A673 (cell line): ENCODE results near the gene KPTN. TPM values are rescaled to one million over a fixed set of nuclear protein-coding genes. Genes with fewer than 3 reads are reported as not detected.

Experiments used
- BruUV-seq: library from RNA; stranded (reverse); fragments of 400-500 nt; replicated peaks from 2 replicates; lab custom pipeline; 2021; lab: Mats Ljungman, UMichigan
- CTCF ChIA-PET: fragments of 300-600 bp; sonication (Branson Sonifier 250); formaldehyde crosslinking; loops from one replicate; lab custom pipeline; 2022; ENCODE audit warnings: antibody characterized with exemption; lab: Charles Lee
- POLR2A ChIA-PET: fragments of 300-600 bp; sonication (Branson Sonifier 250); formaldehyde crosslinking; loops from one replicate; lab custom pipeline; 2022; ENCODE audit warnings: antibody characterized with exemption; ENCODE audit not compliant: low non-redundant PET; lab: Charles Lee
- DNase-seq: peaks from one replicate; pipeline ENCODE4 v3.0.0-alpha.2; 2015; ENCODE audit warnings: low spot score
- H3K27ac ChIP-seq: fragments of 200-600 bp; sonication (generic); 2 replicates; pipeline ENCODE4 v1.5.1; 2016; ENCODE audit warnings: mixed run types, low read depth, mild to moderate bottlenecking, mixed read lengths, antibody characterized with exemption, low read length; ENCODE audit not compliant: poor library complexity, severe bottlenecking
- H3K27me3 ChIP-seq: fragments of 200-600 bp; sonication (generic); replicated peaks from 2 replicates; pipeline ENCODE4 v1.6.1; 2017; ENCODE audit warnings: mixed run types, low read depth, mild to moderate bottlenecking, mixed read lengths, antibody characterized with exemption, low read length; ENCODE audit not compliant: insufficient read depth, poor library complexity
- H3K36me3 ChIP-seq: fragments of 200-600 bp; sonication (generic); 2 replicates; pipeline ENCODE4 v1.6.1; 2016; ENCODE audit warnings: mixed run types, mild to moderate bottlenecking, mixed read lengths, antibody characterized with exemption, low read length; ENCODE audit not compliant: insufficient read depth, poor library complexity, severe bottlenecking
- H3K4me1 ChIP-seq: fragments of 200-600 bp; sonication (generic); 2 replicates; pipeline ENCODE4 v1.6.1; 2017; ENCODE audit warnings: mixed run types, mild to moderate bottlenecking, mixed read lengths, antibody characterized with exemption, low read length; ENCODE audit not compliant: insufficient read depth, poor library complexity, severe bottlenecking
- H3K4me3 ChIP-seq: fragments of 200-600 bp; sonication (generic); 2 replicates; pipeline ENCODE4 v1.5.1; 2016; ENCODE audit warnings: low read depth, mixed run types, mild to moderate bottlenecking, mixed read lengths, low read length; ENCODE audit not compliant: poor library complexity, severe bottlenecking
- H3K9me3 ChIP-seq: fragments of 200-600 bp; sonication (generic); 2 replicates; pipeline ENCODE4 v1.6.1; 2016; ENCODE audit warnings: mixed run types, low read depth, mild to moderate bottlenecking, mixed read lengths, antibody characterized with exemption, low read length; ENCODE audit not compliant: poor library complexity, severe bottlenecking
- EZH2 ChIP-seq: fragments of 200-600 bp; sonication (generic); IDR thresholded peaks from 2 replicates; pipeline ENCODE4 v1.6.1; 2017; ENCODE audit warnings: borderline replicate concordance, low read depth, mild to moderate bottlenecking, mixed read lengths, antibody characterized with exemption, low read length; ENCODE audit not compliant: poor library complexity, severe bottlenecking
- intact Hi-C: fragments of 100-400 bp; cut with micrococcal nuclease; formaldehyde crosslinking; loops from one replicate; pipeline ENCODE4 v1.10.0; 2022; ENCODE audit not compliant: unreplicated experiment
- total RNA-seq: library from RNA; stranded (reverse); gene quantifications from 2 replicates; pipeline ENCODE4 v1.2.3, GENCODE V29; 2021
- TF ChIP-seq, protein P1 (sequence below): fragments of 300-800, 200-600 bp; sonication (generic); conservative IDR thresholded peaks from 2 replicates; pipeline ENCODE4 v1.5.1; 2017; ENCODE audit warnings: low read depth, mild to moderate bottlenecking, antibody characterized with exemption, low read length, moderate library complexity, mixed read lengths

The KPTN gene
- total RNA-seq, 1 experiment from 2014 or later: 18.9 TPM

DNA sequence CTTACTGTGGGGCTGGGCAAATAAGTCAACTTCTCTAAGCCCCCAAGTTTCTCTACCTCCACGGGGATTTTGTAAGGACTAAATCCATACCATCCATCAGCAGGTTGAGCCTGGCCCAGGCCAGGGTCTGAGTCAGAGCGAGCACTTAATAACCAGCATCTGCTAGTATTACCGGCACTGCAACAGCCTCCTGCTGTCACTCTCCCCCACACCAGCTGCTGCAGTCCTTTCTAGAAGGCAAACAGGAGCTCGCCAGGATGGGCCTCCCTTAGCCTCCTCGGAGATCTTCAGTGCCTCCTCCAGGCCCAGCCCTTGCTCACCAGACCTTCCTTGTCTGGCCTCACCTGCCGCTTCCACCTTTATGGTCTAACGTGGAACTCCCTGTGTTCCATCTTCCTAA, 27.7 kb upstream of the KPTN start:
- Histone ChIP-seq H3K27me3 (no peaks in the 10 kb centered on the region), H3K4me3 (no peak overlapping the region), H3K36me3 (no peaks in the 10 kb centered on the region), H3K4me1 (peaks cover 3% of the 10 kb centered on the region), H3K9me3 (no peaks in the 10 kb centered on the region), H3K27ac (no peak overlapping the region)
- intact Hi-C loops: loop anchor here (10.0 kb wide), 1 partner anchor 183 kb away; no protein-coding TSS in a partner anchor
- BruUV-seq: no TSS peak
- ChIA-PET CTCF (no interaction called here), POLR2A (no interaction called here)
- no peak for DNase-seq
- TF ChIP-seq EZH2: no peak
- TF ChIP-seq, protein P1, sequence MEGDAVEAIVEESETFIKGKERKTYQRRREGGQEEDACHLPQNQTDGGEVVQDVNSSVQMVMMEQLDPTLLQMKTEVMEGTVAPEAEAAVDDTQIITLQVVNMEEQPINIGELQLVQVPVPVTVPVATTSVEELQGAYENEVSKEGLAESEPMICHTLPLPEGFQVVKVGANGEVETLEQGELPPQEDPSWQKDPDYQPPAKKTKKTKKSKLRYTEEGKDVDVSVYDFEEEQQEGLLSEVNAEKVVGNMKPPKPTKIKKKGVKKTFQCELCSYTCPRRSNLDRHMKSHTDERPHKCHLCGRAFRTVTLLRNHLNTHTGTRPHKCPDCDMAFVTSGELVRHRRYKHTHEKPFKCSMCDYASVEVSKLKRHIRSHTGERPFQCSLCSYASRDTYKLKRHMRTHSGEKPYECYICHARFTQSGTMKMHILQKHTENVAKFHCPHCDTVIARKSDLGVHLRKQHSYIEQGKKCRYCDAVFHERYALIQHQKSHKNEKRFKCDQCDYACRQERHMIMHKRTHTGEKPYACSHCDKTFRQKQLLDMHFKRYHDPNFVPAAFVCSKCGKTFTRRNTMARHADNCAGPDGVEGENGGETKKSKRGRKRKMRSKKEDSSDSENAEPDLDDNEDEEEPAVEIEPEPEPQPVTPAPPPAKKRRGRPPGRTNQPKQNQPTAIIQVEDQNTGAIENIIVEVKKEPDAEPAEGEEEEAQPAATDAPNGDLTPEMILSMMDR: no peak

DNA sequence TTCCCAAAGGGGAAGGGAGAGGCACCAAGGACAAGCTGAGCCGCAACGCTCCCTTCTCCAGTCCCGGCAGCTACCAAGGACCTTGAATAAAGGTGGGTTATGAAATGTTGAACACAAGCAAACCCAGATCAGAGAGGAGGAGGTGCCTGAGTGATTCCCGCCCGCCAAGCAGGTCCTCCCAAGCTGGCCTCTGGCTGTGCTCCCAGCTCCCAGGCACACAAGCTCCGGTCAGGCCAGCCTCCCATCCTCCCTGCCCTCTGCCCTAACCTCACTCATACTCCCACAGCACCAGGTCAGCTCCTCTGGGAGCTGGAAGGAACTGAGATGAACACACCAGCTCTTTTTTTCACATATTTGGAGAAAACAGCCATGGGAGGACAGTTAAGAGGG, 27.1 kb upstream of the KPTN start:
- Histone ChIP-seq H3K36me3 (no peaks in the 10 kb centered on the region), H3K27me3 (no peaks in the 10 kb centered on the region), H3K27ac (no peak overlapping the region), H3K4me3 (no peak overlapping the region), H3K9me3 (no peaks in the 10 kb centered on the region), H3K4me1 (peaks cover 3% of the 10 kb centered on the region)
- TF ChIP-seq, protein P1: no peak
- TF ChIP-seq EZH2: no peak
- ChIA-PET POLR2A (no interaction called here), CTCF (no interaction called here)
- no TSS peak for BruUV-seq
- intact Hi-C loops: loop anchor here (10.0 kb wide), 1 partner anchor 184 kb away; no protein-coding TSS in a partner anchor
- DNase-seq: no peak

DNA sequence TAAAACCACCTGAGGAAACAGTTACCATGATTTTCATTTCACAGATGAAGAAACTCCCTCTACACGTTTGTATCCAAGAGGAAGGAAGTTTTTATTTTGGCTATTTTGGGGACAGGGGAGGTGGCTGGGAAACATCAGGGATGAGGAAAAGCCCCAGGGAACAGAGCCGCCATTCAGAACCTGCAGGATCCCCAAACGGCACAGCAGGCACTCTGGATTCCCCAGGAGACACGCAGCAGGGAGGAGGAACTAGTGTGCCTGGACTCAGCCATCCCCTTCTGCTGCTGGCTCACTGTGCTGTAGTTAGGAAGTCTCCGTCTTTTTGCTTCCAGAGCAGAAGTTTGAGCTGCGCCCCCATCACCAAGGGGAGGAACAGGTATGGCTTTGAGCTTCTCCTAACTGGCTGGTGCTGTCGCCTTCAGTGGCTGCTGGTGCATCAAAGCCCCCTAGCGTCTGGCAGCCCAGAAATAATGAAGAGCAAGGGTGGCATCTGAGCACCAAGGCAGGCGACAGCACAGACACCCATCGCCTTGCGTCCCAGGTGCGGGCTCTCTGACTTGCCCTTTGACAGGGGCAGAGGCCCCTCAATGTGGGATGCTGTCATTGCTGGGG, 26.6 kb upstream of the KPTN start:
- ChIA-PET POLR2A (no interaction called here), CTCF (no interaction called here)
- H3K9me3 ChIP-seq: no peaks in the 10 kb centered on the region
- DNase-seq: no peak
- H3K27ac ChIP-seq: no peak overlapping the region
- TF ChIP-seq EZH2: no peak
- TF ChIP-seq, protein P1: no peak
- no peaks in the 10 kb centered on the region for H3K36me3 ChIP-seq
- no peaks in the 10 kb centered on the region for H3K27me3 ChIP-seq
- H3K4me3 ChIP-seq: no peak overlapping the region
- H3K4me1 ChIP-seq: no peaks in the 10 kb centered on the region
- BruUV-seq: no TSS peak
- intact Hi-C loops: loop anchor here (10.0 kb wide), 1 partner anchor 184 kb away; no protein-coding TSS in a partner anchor
